KMS-11 (cell line): ENCODE data around the gene KRT85.
"Not testable (repeated sequence)": the region's sequence is repeated elsewhere in the genome, so short reads cannot be mapped to it uniquely, and the experiment has no call there.

Experiments used
- H2AFZ ChIP-seq: fragments of 200-600 bp; sonication (generic); 2 replicates; pipeline ENCODE4 v1.6.1; 2016; ENCODE audit warnings: antibody characterized with exemption, mixed run types, low read depth
- H3K27ac ChIP-seq: fragments of 200-600 bp; sonication (generic); 2 replicates; pipeline ENCODE4 v1.6.1; 2016; ENCODE audit warnings: mild to moderate bottlenecking, mixed run types
- H3K27me3 ChIP-seq: fragments of 200-600 bp; sonication (generic); 2 replicates; pipeline ENCODE4 v1.6.1; 2017; ENCODE audit warnings: mild to moderate bottlenecking, low read depth, mixed run types, moderate library complexity; ENCODE audit not compliant: insufficient read depth
- H3K36me3 ChIP-seq: fragments of 200-600 bp; sonication (generic); 2 replicates; pipeline ENCODE4 v1.6.1; 2017; ENCODE audit warnings: mild to moderate bottlenecking, mixed run types; ENCODE audit not compliant: insufficient read depth
- H3K4me1 ChIP-seq: fragments of 200-600 bp; sonication (generic); 2 replicates; pipeline ENCODE4 v1.6.1; 2016; ENCODE audit warnings: mild to moderate bottlenecking, low read depth, mixed run types; ENCODE audit not compliant: poor library complexity, severe bottlenecking
- H3K4me2 ChIP-seq: fragments of 200-600 bp; sonication (generic); 2 replicates; pipeline ENCODE4 v1.7.0; 2016; ENCODE audit warnings: mild to moderate bottlenecking, mixed run types
- H3K4me3 ChIP-seq: fragments of 200-600 bp; sonication (generic); IDR thresholded peaks from 2 replicates; pipeline ENCODE4 v1.6.1; 2017; ENCODE audit warnings: low read depth, low read length, mixed read lengths; ENCODE audit not compliant: insufficient read depth
- H3K79me2 ChIP-seq: fragments of 200-600 bp; sonication (generic); 2 replicates; pipeline ENCODE4 v1.6.1; 2016; ENCODE audit warnings: low read depth, mixed run types; ENCODE audit not compliant: insufficient read depth
- H3K9ac ChIP-seq: fragments of 200-600 bp; sonication (generic); 2 replicates; pipeline ENCODE4 v1.6.1; 2016; ENCODE audit warnings: mild to moderate bottlenecking, mixed run types
- H4K20me1 ChIP-seq: fragments of 200-600 bp; sonication (generic); 2 replicates; pipeline ENCODE4 v1.6.1; 2016; ENCODE audit warnings: mild to moderate bottlenecking, mixed run types; ENCODE audit not compliant: insufficient read depth
- CTCF ChIP-seq: fragments of 200-600 bp; sonication (generic); conservative IDR thresholded peaks from 2 replicates; pipeline ENCODE4 v1.6.1; 2017; ENCODE audit warnings: low read depth, mild to moderate bottlenecking, antibody characterized with exemption, low read length, moderate library complexity, mixed read lengths

Gene KRT85

GRCh38 chr12:52413782-52414345, 46.6 kb upstream of the KRT85 start:
- no peak overlapping the region for H3K27ac ChIP-seq
- H4K20me1 ChIP-seq = no peaks in the 10 kb centered on the region
- H3K4me3 ChIP-seq = no peak overlapping the region
- H3K79me2 ChIP-seq = no peaks in the 10 kb centered on the region
- H3K9ac ChIP-seq = no peak overlapping the region
- peaks cover 5% of the 10 kb centered on the region; the same call in 1 of the 2 replicates for H3K27me3 ChIP-seq
- no peak for TF ChIP-seq CTCF
- H3K4me2 ChIP-seq = no peak overlapping the region
- no peaks in the 10 kb centered on the region for H3K36me3 ChIP-seq
- no peaks in the 10 kb centered on the region for H3K4me1 ChIP-seq
- H2AFZ ChIP-seq = no peak overlapping the region

- no peak overlapping the region for H3K4me3 ChIP-seq
- H3K27ac ChIP-seq = no peak overlapping the region
- no peak overlapping the region for H3K9ac ChIP-seq
- H3K4me2 ChIP-seq = no peak overlapping the region
- no peaks in the 10 kb centered on the region for H3K36me3 ChIP-seq
- H3K4me1 ChIP-seq = no peaks in the 10 kb centered on the region
- no peak for TF ChIP-seq CTCF
- H3K79me2 ChIP-seq = no peaks in the 10 kb centered on the region
- peaks cover 10% of the 10 kb centered on the region; the same call in 1 of the 2 replicates for H3K27me3 ChIP-seq
- H2AFZ ChIP-seq = no peak overlapping the region
- no peaks in the 10 kb centered on the region for H4K20me1 ChIP-seq
Observed at GRCh38 chr12:52413202-52413601, 45.9 kb upstream of the KRT85 start.

- H2AFZ ChIP-seq = no peak overlapping the region
- no peak for TF ChIP-seq CTCF
Observed at GRCh38 chr12:52411815-52412214, 44.5 kb upstream of the KRT85 start.

GRCh38 chr12:52410589-52411248, 43.4 kb upstream of the KRT85 start:
- not testable (repeated sequence) for H3K36me3 ChIP-seq, H4K20me1 ChIP-seq, H3K79me2 ChIP-seq, H3K9ac ChIP-seq, H3K4me1 ChIP-seq, H3K4me2 ChIP-seq, H2AFZ ChIP-seq, H3K4me3 ChIP-seq, H3K27ac ChIP-seq
- peaks cover 25% of the 10 kb centered on the region; the same call in 1 of the 2 replicates for H3K27me3 ChIP-seq

More at GRCh38 chr12:52411815-52412214, 44.5 kb upstream of the KRT85 start:
- no peak overlapping the region for H3K4me2 ChIP-seq
- peaks cover 19% of the 10 kb centered on the region; the same call in 1 of the 2 replicates for H3K27me3 ChIP-seq
- no peaks in the 10 kb centered on the region for H3K4me1 ChIP-seq
- no peaks in the 10 kb centered on the region for H3K36me3 ChIP-seq
- H3K4me3 ChIP-seq = no peak overlapping the region
- H4K20me1 ChIP-seq = no peaks in the 10 kb centered on the region
- H3K9ac ChIP-seq = no peak overlapping the region
- H3K79me2 ChIP-seq = no peaks in the 10 kb centered on the region
- H3K27ac ChIP-seq = no peak overlapping the region

- H3K4me1 ChIP-seq = no peaks in the 10 kb centered on the region
- no peak overlapping the region for H2AFZ ChIP-seq
- H3K79me2 ChIP-seq = no peaks in the 10 kb centered on the region
- TF ChIP-seq CTCF = no peak
- no peaks in the 10 kb centered on the region for H4K20me1 ChIP-seq
- H3K9ac ChIP-seq = no peak overlapping the region
- H3K27me3 ChIP-seq = peaks cover 38% of the 10 kb centered on the region; the same call in 1 of the 2 replicates
- no peak overlapping the region for H3K4me2 ChIP-seq
- no peak overlapping the region for H3K27ac ChIP-seq
- H3K4me3 ChIP-seq = no peak overlapping the region
- H3K36me3 ChIP-seq = no peaks in the 10 kb centered on the region
Observed at GRCh38 chr12:52407918-52408317, 40.6 kb upstream of the KRT85 start.
